Measurements from ENCODE around the gene NSF. TPM values are rescaled to one million over a fixed set of nuclear protein-coding genes. Genes with fewer than 3 reads are reported as not detected.

Gene NSF
- total RNA-seq, 2 experiments from 2014 or later: 41.4 to 46.2 TPM

DNA sequence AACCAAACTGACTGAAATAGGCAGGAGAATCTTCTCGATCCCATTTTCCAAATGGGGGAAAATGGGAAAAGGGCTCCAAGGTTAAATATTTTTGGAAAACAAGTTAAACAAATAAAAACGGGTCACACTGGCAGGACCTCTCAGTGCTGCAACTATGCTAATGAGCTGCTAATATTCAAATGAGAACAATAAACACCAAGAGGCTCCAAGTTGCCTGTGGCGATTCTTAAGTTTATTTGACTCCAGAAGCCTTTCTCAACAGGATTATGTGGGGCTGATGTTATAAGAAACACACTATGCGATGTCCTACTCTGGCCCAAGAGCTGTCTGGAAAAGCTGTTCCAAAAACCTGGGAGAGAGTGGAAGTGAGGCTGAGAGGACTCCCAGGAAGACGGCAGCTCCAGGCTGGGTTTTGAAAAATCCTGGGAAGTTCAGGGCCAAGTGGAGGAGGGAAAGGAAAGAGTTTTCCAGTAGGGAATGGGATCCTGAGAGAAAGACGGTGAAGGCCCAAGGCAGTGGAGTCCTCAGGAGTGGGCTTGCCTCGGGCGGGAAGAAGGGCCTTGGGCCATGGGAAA is 206.6 kb downstream of the NSF start:
- Mint-ChIP-seq H3K36me3 (ENCODE audit: low read depth) (no peaks in the 10 kb centered on the region), H3K4me3 (no peak overlapping the region), H3K27ac (no peak overlapping the region), H3K27me3 (peaks cover 11% of the 10 kb centered on the region), H3K4me1 (ENCODE audit: low read depth) (no peaks in the 10 kb centered on the region), H3K9me3 (no peaks in the 10 kb centered on the region)
- DNase-seq (no peak), ATAC-seq (no peak)
- ChIA-PET CTCF (interaction anchor here (1.3 kb wide), 1 partner anchor 46 kb away, joined by 3 read pairs; no protein-coding TSS in a partner anchor), POLR2A (no interaction called here)
- intact Hi-C loops (cut with micrococcal nuclease): no loop called here
- TF ChIP-seq, protein P1, sequence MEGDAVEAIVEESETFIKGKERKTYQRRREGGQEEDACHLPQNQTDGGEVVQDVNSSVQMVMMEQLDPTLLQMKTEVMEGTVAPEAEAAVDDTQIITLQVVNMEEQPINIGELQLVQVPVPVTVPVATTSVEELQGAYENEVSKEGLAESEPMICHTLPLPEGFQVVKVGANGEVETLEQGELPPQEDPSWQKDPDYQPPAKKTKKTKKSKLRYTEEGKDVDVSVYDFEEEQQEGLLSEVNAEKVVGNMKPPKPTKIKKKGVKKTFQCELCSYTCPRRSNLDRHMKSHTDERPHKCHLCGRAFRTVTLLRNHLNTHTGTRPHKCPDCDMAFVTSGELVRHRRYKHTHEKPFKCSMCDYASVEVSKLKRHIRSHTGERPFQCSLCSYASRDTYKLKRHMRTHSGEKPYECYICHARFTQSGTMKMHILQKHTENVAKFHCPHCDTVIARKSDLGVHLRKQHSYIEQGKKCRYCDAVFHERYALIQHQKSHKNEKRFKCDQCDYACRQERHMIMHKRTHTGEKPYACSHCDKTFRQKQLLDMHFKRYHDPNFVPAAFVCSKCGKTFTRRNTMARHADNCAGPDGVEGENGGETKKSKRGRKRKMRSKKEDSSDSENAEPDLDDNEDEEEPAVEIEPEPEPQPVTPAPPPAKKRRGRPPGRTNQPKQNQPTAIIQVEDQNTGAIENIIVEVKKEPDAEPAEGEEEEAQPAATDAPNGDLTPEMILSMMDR (IDR thresholded peaks at IDR 0.05): no peak

DNA sequence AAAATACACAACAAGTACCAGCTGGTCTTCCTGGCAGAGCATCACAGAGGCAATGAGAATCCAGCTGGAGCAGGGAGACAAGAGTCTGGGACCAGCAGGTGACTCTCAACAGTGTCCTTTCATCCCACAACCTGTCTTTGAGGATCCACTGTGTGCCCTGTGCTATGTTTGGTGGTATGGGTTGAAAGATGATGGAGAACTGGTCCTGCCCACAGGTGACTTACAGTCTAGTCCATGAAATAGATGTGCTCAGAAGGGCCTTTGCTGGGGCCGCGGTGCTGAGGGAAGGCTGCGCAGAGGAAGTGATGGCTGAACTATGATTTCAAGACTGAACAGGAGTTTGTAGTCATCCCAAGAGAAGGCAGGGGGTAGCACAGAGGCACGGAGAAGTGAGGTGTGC is 210.1 kb downstream of the NSF start:
- no peak for ATAC-seq
- no peak for DNase-seq
- Mint-ChIP-seq H3K9me3 (no peaks in the 10 kb centered on the region), H3K4me3 (no peak overlapping the region), H3K27me3 (peaks cover 8% of the 10 kb centered on the region), H3K27ac (no peak overlapping the region), H3K36me3 (ENCODE audit: low read depth) (no peaks in the 10 kb centered on the region), H3K4me1 (ENCODE audit: low read depth) (no peaks in the 10 kb centered on the region)
- POLR2A ChIA-PET: no interaction called here
- intact Hi-C loops (cut with micrococcal nuclease): no loop called here
- CTCF ChIA-PET: no interaction called here
- TF ChIP-seq, protein P1 (IDR thresholded peaks at IDR 0.05): no peak

DNA sequence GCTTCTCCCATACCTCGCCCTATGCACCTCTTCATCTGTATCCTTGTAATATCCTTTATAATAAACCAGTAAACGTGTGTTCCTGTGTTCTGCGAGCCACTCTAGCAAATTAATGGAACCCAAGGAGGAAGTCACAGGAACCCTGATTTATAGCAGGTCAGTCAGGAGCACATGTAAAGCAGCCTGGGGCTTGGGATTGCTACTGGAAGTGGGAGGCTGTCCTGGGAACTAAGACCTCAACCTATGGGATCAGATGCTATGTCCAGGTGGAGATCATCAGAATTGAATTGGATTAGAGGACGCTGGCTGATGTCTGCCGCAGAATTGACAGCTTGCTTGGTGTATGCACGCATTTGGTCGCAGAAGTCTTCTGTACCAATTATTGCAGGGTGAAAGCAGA is 212.3 kb downstream of the NSF start:
- CTCF ChIA-PET: no interaction called here

DNA sequence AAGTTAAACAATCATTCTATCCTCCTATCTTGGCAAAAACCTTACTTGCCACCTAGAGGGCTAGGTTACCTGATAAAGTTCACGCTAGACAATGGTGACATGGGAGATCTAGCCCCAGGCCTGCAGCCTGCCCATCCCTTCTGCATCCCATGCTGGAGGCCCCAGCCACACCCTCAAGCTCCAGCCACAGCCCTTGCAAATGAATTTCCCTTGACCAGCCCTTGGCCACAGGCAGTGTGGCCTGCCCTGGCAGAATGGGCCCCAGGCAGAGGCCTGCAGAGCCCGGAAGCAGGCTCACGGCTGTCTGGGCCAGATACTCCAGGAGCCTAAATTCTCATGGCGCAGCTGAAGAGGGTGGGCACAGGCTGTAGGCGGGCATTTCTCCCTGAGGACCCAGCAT is 213.1 kb downstream of the NSF start:
- Mint-ChIP-seq H3K27ac (no peak overlapping the region), H3K4me3 (no peak overlapping the region), H3K27me3 (no peaks in the 10 kb centered on the region), H3K36me3 (ENCODE audit: low read depth) (no peaks in the 10 kb centered on the region), H3K4me1 (ENCODE audit: low read depth) (no peaks in the 10 kb centered on the region), H3K9me3 (no peaks in the 10 kb centered on the region)
- ChIA-PET CTCF (no interaction called here), POLR2A (no interaction called here)
- intact Hi-C loops (cut with micrococcal nuclease): no loop called here
- no peak for DNase-seq
- ATAC-seq: no peak
- TF ChIP-seq, protein P1 (IDR thresholded peaks at IDR 0.05): no peak

More for the DNA sequence above, 212.3 kb downstream of the NSF start:
- intact Hi-C loops (cut with micrococcal nuclease): no loop called here
- TF ChIP-seq, protein P1 (IDR thresholded peaks at IDR 0.05): no peak
- no peak for DNase-seq
- Mint-ChIP-seq H3K9me3 (no peaks in the 10 kb centered on the region), H3K27me3 (no peaks in the 10 kb centered on the region), H3K27ac (no peak overlapping the region), H3K4me3 (no peak overlapping the region), H3K36me3 (ENCODE audit: low read depth) (no peaks in the 10 kb centered on the region), H3K4me1 (ENCODE audit: low read depth) (no peaks in the 10 kb centered on the region)
- no peak for ATAC-seq
- POLR2A ChIA-PET: no interaction called here

DNA sequence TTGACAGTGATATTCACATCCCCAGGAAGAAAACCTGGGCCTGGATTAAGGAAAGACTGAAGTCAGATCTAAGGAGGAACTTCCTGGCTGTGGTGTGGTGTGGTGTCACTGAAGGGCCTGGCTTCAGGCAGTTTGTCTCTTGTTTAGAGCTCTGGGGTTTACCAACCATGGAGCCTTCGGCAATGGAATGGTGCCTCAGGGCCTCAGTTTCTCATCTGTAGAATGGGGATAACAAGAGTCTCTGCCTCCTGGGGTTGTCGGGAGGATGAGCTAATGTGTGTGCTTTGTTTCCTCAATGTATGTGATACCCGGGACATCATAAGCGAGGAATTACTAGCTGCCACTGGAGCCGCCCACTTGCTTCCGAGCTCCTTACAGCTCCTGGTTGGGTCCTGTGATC is 215.3 kb downstream of the NSF start:
- H3K36me3 Mint-ChIP-seq (ENCODE audit: low read depth): no peaks in the 10 kb centered on the region
- POLR2A ChIA-PET: no interaction called here
- H3K4me1 Mint-ChIP-seq (ENCODE audit: low read depth): no peaks in the 10 kb centered on the region
- no peak for DNase-seq
- CTCF ChIA-PET: no interaction called here
- TF ChIP-seq, protein P1 (IDR thresholded peaks at IDR 0.05): no peak
- H3K27me3 Mint-ChIP-seq: no peaks in the 10 kb centered on the region
- H3K27ac Mint-ChIP-seq: no peak overlapping the region
- no peak for ATAC-seq
- intact Hi-C loops (cut with micrococcal nuclease): no loop called here
- H3K9me3 Mint-ChIP-seq: no peaks in the 10 kb centered on the region
- H3K4me3 Mint-ChIP-seq: no peak overlapping the region

Other genes with a start within 250 kb of the NSF start
- 10 to 100 TPM; 40.3 to 41.4 TPM for gene ARL17B, start 228.9 kb upstream of the NSF start, total RNA-seq
- 1 to 10 TPM; 7.8 to 8.1 TPM for gene LRRC37A2, start 78.2 kb upstream of the NSF start, total RNA-seq
- 10 to 100 TPM; 25.0 to 26.1 TPM for gene ARL17A, start 11.0 kb upstream of the NSF start, total RNA-seq
- under 1 TPM in 1 of 2 experiments, not detected in 1; 0.09 TPM for gene WNT3, start 228.0 kb downstream of the NSF start, total RNA-seq